GM23338 (cell line): Measurements from ENCODE around the gene IMPA2. TPM values are rescaled to one million over a fixed set of nuclear protein-coding genes. Genes with fewer than 3 reads are reported as not detected.

Experiments used
- ATAC-seq: fragments of 200-7000 bp; cut with Tn5 transposase; 3 replicates; pipeline ENCODE4 v1.9.1; 2020
- DNase-seq: peaks from one replicate; pipeline ENCODE4 v3.0.0-alpha.2; 2015; ENCODE audit warnings: low spot score
- H2AFZ ChIP-seq: fragments of 200-600 bp; sonication (generic); 2 replicates; pipeline ENCODE4 v1.8.0; 2016; ENCODE audit warnings: antibody characterized with exemption, mild to moderate bottlenecking, moderate library complexity
- H3F3A ChIP-seq: fragments of 200-600 bp; sonication (generic); replicated peaks from 2 replicates; pipeline ENCODE4 v1.8.0; 2017; ENCODE audit warnings: antibody characterized with exemption, mixed run types, low read depth
- H3K27ac ChIP-seq: fragments of 200-600 bp; sonication (generic); 2 replicates; pipeline ENCODE4 v1.6.1; 2016; ENCODE audit warnings: low read depth
- H3K27me3 ChIP-seq: fragments of 200-600 bp; sonication (generic); 2 replicates; pipeline ENCODE4 v1.8.0; 2016; ENCODE audit warnings: mild to moderate bottlenecking, mixed run types, moderate library complexity; ENCODE audit not compliant: insufficient read depth
- H3K36me3 ChIP-seq: fragments of 200-600 bp; sonication (generic); 2 replicates; pipeline ENCODE4 v1.8.0; 2016; ENCODE audit warnings: mild to moderate bottlenecking; ENCODE audit not compliant: insufficient read depth
- H3K4me1 ChIP-seq: fragments of 200-600 bp; sonication (generic); 2 replicates; pipeline ENCODE4 v1.8.0; 2016; ENCODE audit warnings: mild to moderate bottlenecking, moderate library complexity; ENCODE audit not compliant: insufficient read depth
- H3K4me2 ChIP-seq: fragments of 200-600 bp; sonication (generic); 2 replicates; pipeline ENCODE4 v1.7.1; 2017; ENCODE audit warnings: mixed run types
- H3K4me3 ChIP-seq: fragments of 200-600 bp; sonication (generic); 2 replicates; pipeline ENCODE4 v1.6.1; 2016; ENCODE audit warnings: mixed run types
- H3K79me2 ChIP-seq: fragments of 200-600 bp; sonication (generic); replicated peaks from 2 replicates; pipeline ENCODE4 v1.8.0; 2017; ENCODE audit warnings: mild to moderate bottlenecking; ENCODE audit not compliant: insufficient read depth
- H3K9me2 ChIP-seq: fragments of 200-600 bp; sonication (generic); 2 replicates; pipeline ENCODE4 v1.8.0; 2017; ENCODE audit not compliant: insufficient read depth
- H4K20me1 ChIP-seq: fragments of 200-600 bp; sonication (generic); replicated peaks from 2 replicates; pipeline ENCODE4 v1.8.0; 2017; ENCODE audit warnings: mild to moderate bottlenecking; ENCODE audit not compliant: insufficient read depth
- H3K27ac Mint-ChIP-seq: 2 replicates; pipeline ENCODE4 v1.8.0; 2020; ENCODE audit warnings: inconsistent platforms, mild to moderate bottlenecking, moderate library complexity, mixed read lengths
- H3K27me3 Mint-ChIP-seq: 3 replicates; pipeline ENCODE4 v1.8.0; 2022; ENCODE audit warnings: low read depth, mild to moderate bottlenecking, moderate library complexity, mixed read lengths, inconsistent platforms; ENCODE audit not compliant: insufficient read depth, poor library complexity
- H3K36me3 Mint-ChIP-seq: 3 replicates; pipeline ENCODE4 v1.8.0; 2021; ENCODE audit warnings: low read depth, mild to moderate bottlenecking, inconsistent platforms, moderate library complexity, mixed read lengths
- H3K4me1 Mint-ChIP-seq: 3 replicates; pipeline ENCODE4 v1.8.0; 2020; ENCODE audit warnings: mild to moderate bottlenecking, inconsistent platforms, mixed read lengths
- H3K4me3 Mint-ChIP-seq: 3 replicates; pipeline ENCODE4 v1.8.0; 2021; ENCODE audit warnings: moderate library complexity, mild to moderate bottlenecking, inconsistent platforms, mixed read lengths
- H3K9me3 Mint-ChIP-seq: 3 replicates; pipeline ENCODE4 v1.8.0; 2020; ENCODE audit warnings: moderate library complexity, mild to moderate bottlenecking, inconsistent platforms, mixed read lengths
- CREB1 ChIP-seq: fragments of 250-450 bp; sonication (Bioruptor Pico); IDR thresholded peaks from 2 replicates; pipeline ENCODE4 v1.5.0; 2020; ENCODE audit warnings: low read depth, mild to moderate bottlenecking, moderate library complexity
- ETS1 ChIP-seq: IDR thresholded peaks from 2 replicates; pipeline ENCODE4 v1.6.1; 2016; ENCODE audit warnings: antibody characterized with exemption
- EZH2 ChIP-seq: fragments of 200-600 bp; sonication (generic); IDR thresholded peaks from one replicate; pipeline ENCODE4 v1.8.0; 2017; ENCODE audit warnings: antibody characterized with exemption, mild to moderate bottlenecking, low read depth; ENCODE audit not compliant: unreplicated experiment
- JUNB ChIP-seq: IDR thresholded peaks from one replicate; pipeline ENCODE4 v1.6.1; 2016; ENCODE audit warnings: antibody characterized with exemption; ENCODE audit not compliant: unreplicated experiment
- ZNF114 ChIP-seq: fragments of 250-450 bp; sonication (Bioruptor Pico); IDR thresholded peaks from 2 replicates; pipeline ENCODE4 v1.5.0; 2020; ENCODE audit warnings: mild to moderate bottlenecking, moderate library complexity
- ZNF331 ChIP-seq: fragments of 250-450 bp; sonication (Bioruptor Pico); IDR thresholded peaks from 2 replicates; pipeline ENCODE4 v1.5.0; 2020; ENCODE audit warnings: low read depth, mild to moderate bottlenecking, moderate library complexity
- polyA plus RNA-seq: library from polyadenylated mRNA; unstranded; fragments of >200 nt; fragmentation: Nextera tagmentation; extraction: Ambion mirVana; gene quantifications from 2 replicates; pipeline ENCODE4 v1.2.1, GENCODE V29; 2016
- total RNA-seq: library from RNA; depleted of rRNA; stranded (reverse); fragments of >200 nt; shearing (Covaris generic); gene quantifications from 2 replicates; pipeline ENCODE4 v1.2.3, GENCODE V29; 2014
- TF ChIP-seq, protein P1 (sequence below): IDR thresholded peaks from one replicate; pipeline ENCODE4 v1.6.1; 2018; ENCODE audit warnings: antibody characterized with exemption; ENCODE audit not compliant: unreplicated experiment

Gene IMPA2
- total and polyA plus RNA-seq, 2 experiments from 2014 or later: 50.4 to 122 TPM

DNA sequence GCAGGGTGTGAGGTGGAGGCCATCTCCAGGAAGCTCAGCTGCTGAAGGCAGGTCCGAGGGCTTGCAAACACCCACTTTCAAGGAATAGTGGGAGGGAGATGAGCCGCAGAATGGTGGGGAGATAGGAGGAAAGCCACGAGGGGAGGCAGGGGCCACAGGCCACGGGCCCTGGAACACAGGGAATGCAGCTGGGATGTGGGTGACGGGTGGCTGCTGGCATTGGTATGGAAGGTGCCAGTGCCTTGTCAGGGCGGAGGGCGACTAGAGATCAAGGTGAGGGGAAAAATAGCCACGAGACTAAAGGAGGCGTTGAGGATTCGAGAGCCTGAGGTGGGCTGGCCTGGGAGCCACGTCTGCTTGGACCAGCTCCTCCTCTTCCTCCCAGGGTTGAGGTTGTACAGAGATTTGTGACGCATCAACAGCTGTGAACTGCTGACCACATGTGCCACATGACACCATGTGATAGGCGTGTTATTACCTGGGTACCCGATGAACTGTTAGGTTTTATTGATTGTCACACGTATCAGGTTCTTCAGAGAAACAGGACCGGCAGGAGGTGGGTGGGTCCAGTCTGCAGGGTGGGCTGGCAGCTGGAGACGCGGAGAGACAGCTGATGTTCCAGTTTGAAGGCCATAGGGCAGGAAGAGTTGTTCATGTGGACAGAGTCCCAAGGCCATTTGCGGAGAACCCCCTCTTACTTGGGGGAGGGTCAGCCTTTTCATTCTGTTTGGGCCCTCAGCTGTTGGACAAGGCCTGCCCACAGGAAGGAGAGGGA lies 9.9 kb downstream of the IMPA2 start:
- Histone ChIP-seq H3K4me3 (no peak overlapping the region), H3K27ac (no peak overlapping the region), H3K27me3 (no peaks in the 10 kb centered on the region), H3K4me1 (peaks cover 47% of the 10 kb centered on the region), H3K4me2 (no peak overlapping the region), H3K9me2 (no peaks in the 10 kb centered on the region), H3F3A (no peaks in the 10 kb centered on the region), H4K20me1 (peaks cover 50% of the 10 kb centered on the region), H3K36me3 (no peaks in the 10 kb centered on the region), H3K79me2 (peaks cover 94% of the 10 kb centered on the region), H2AFZ (no peak overlapping the region)
- no peak for TF ChIP-seq EZH2
- TF ChIP-seq, protein P1, sequence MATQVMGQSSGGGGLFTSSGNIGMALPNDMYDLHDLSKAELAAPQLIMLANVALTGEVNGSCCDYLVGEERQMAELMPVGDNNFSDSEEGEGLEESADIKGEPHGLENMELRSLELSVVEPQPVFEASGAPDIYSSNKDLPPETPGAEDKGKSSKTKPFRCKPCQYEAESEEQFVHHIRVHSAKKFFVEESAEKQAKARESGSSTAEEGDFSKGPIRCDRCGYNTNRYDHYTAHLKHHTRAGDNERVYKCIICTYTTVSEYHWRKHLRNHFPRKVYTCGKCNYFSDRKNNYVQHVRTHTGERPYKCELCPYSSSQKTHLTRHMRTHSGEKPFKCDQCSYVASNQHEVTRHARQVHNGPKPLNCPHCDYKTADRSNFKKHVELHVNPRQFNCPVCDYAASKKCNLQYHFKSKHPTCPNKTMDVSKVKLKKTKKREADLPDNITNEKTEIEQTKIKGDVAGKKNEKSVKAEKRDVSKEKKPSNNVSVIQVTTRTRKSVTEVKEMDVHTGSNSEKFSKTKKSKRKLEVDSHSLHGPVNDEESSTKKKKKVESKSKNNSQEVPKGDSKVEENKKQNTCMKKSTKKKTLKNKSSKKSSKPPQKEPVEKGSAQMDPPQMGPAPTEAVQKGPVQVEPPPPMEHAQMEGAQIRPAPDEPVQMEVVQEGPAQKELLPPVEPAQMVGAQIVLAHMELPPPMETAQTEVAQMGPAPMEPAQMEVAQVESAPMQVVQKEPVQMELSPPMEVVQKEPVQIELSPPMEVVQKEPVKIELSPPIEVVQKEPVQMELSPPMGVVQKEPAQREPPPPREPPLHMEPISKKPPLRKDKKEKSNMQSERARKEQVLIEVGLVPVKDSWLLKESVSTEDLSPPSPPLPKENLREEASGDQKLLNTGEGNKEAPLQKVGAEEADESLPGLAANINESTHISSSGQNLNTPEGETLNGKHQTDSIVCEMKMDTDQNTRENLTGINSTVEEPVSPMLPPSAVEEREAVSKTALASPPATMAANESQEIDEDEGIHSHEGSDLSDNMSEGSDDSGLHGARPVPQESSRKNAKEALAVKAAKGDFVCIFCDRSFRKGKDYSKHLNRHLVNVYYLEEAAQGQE: no peak
- TF ChIP-seq ZNF114 (CRISPR knock-in tag): no peak
- Mint-ChIP-seq H3K27ac (no peak overlapping the region), H3K4me3 (no peak overlapping the region), H3K9me3 (no peaks in the 10 kb centered on the region), H3K36me3 (peaks cover 7% of the 10 kb centered on the region; the same call in 2 of the 3 replicates), H3K4me1 (peaks cover 70% of the 10 kb centered on the region), H3K27me3 (peaks cover 19% of the 10 kb centered on the region)
- ATAC-seq (no peak), DNase-seq (no peak)

DNA sequence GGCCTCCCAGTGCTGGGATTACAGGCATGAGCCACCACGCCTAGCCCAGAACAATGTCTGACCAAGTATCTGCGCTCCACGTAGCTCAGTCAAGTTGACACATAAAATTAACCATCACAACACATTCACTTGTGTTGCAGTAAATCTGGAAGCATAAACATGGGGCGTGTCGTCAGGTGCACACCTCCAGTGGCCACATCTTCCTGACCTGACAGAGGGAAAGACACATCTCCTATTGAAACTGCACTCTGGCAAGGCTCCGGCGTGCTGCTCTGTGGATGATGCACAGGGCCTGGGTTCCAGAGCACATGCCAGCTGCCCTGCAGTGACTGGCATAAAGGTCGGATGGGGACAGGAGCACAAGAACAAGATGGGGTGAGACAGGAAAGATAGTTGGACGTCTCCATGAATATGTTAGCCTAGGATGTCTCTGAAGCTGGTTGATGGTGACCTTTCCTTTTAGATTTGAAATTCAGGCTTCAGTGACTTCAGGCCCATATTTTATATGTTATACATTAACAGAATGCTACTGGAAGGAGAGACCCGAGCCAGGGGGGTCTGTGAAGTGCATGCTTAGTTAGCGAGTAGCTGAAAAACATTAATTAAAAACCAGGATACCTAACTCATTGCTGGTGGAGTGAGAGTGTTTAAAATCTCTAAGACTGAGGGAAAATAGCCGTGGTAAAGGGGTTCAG lies 10.9 kb downstream of the IMPA2 start:
- Mint-ChIP-seq H3K27me3 (peaks cover 17% of the 10 kb centered on the region), H3K4me1 (peaks cover 64% of the 10 kb centered on the region), H3K36me3 (peaks cover 7% of the 10 kb centered on the region; the same call in 2 of the 3 replicates), H3K27ac (no peak overlapping the region), H3K4me3 (no peak overlapping the region), H3K9me3 (no peaks in the 10 kb centered on the region)
- DNase-seq (no peak), ATAC-seq (no peak)
- Histone ChIP-seq H3K9me2 (no peaks in the 10 kb centered on the region), H3K79me2 (peaks cover 94% of the 10 kb centered on the region), H4K20me1 (peaks cover 41% of the 10 kb centered on the region), H3K4me2 (no peak overlapping the region), H2AFZ (no peak overlapping the region), H3K27me3 (no peaks in the 10 kb centered on the region), H3F3A (no peaks in the 10 kb centered on the region), H3K4me1 (peaks cover 37% of the 10 kb centered on the region), H3K4me3 (no peak overlapping the region), H3K36me3 (no peaks in the 10 kb centered on the region), H3K27ac (no peak overlapping the region)
- TF ChIP-seq JUNB (no peak), ETS1 (no peak), ZNF331 (CRISPR knock-in tag) (no peak), CREB1 (CRISPR knock-in tag) (no peak)
